Ramos (cell line): ENCODE measurements around the gene COA1.
"Not testable (repeated sequence)": the region's sequence is repeated elsewhere in the genome, so short reads cannot be mapped to it uniquely, and the experiment has no call there.

Experiments
- in situ Hi-C: fragments of 300-500 bp; cut with MboI; formaldehyde crosslinking; loops from one replicate; pipeline ENCODE4 v1.14.3; 2022; ENCODE audit warnings: low sequenced_read_pairs; ENCODE audit not compliant: unreplicated experiment

COA1 gene

DNA sequence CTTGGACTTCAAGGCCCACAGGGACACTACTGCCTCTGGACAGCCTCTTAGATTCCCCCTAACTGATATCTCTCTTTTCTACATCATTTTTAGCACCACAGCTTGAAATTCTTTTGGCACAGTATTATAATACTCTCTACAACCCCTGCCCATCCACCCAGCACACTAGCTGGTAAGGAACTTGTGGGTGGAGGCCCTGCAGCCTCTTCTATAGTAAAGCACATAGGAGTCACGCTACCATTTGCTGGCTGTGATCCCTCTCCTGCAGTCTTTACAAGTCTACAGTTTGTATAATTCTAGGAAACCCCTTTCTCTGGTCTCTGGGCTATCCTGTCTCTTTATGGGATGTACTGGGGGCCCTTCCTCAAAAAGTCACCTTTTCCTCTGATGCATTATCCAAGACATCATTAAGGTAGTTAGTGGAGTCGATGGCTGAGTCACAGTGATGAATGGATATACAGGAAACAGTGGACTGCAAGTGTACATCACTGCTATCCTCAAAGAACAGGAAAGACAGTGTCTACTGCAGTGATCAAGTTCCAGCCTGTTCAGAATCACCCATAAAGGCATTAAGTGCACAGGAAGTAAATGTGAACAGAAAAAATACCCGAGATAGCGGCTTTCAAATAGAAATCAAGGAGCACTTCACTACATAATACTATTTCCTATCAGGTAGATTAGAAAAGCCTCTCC lies 92.1 kb downstream of the COA1 start:
- in situ Hi-C loops = no loop called here

DNA sequence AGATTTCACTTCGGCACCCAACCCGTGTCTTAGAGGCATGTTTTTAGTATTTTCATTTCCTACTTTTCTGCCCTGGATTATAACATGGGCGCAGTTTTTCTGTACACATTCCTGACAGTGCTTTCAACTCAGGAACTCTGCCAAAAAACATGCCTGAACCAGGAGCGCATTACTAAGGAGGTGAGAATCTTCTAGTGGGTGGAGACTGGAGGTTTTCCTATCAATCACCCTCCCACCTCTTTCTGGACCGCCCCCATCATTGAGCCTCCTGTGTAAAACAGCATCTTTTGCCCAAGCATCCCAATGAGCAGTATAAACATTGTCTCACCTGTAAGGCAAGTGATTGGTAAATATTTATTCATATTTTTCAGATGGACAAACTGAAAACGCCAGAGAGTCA lies 93.2 kb downstream of the COA1 start:
- in situ Hi-C loops = no loop called here

DNA sequence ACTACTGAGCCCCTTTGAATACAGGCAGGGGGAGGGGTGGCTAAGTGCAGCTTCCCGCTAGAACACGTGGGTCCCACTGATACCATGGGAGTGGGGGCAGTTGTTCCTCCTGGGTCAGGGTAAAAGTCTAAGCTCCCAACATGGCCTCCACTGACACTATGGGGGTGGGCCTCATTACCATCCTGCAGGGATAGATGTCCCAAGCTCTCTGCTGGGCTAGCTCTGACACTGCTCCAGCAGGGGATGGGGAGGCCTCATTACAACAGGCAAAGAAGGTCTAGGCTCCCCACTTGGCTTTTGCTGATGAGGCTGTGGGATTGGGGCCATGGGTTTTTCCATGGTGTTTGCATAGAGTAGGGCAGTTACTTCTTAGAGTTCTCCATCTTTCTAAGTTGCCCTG lies 94.9 kb downstream of the COA1 start:
- in situ Hi-C loops = no loop called here

DNA sequence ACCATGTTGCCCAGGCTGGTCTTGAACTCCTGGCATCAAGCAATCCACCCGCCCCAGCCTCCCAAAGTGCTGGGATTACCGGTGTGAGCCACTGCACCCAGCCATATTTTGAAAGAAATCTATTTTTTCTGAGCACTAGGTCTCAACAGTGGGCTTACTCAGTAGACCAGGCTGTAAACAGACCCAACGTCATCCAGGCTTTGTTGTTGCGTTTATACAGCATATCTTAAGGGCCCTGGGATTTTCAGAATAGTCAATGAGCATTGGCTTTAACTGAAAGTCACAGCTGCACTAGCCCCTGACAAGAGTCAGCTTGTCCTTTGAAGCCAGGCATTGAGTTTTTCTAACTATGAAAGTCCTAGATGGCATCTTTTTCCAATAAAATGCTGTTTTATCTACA lies 96.6 kb downstream of the COA1 start:
- in situ Hi-C loops = no loop called here

DNA sequence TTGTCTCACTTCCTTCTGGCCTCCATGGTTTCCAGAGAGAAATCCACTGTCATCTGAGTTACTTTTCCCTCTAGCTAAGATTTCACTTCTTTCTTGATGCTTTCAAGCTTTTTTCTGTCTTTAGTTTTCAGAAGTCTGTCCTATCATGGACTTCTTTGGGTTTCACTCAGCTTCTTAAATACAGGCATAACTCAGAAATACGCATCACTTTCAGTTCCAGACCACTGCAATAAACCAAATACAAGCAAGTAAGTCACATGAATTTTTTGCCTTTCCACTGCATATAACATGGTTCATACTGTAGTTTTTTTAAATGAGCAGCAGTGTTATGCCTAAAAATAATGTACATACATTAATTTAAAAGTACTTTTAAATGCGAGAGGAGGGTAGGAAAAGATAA lies 97.8 kb downstream of the COA1 start:
- in situ Hi-C loops = no loop called here

DNA sequence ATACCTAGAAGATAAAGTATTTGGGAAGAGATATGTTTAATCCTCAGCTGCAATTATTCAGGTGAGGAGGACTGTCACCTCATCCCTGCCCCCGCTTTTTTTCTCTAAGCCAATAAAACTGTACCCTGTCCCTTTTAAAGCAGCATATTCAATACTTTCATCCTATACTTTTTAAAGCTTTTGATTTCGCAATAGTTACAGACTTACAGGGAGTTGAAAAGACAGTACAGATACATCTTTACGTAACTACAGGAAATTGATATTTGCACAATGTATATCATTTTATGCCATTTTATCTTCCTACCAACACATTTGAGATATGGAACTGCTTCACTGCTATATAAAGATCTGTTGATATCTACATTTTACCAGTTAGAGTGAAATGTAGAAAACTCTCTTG lies 98.8 kb downstream of the COA1 start:
- in situ Hi-C loops = no loop called here

DNA sequence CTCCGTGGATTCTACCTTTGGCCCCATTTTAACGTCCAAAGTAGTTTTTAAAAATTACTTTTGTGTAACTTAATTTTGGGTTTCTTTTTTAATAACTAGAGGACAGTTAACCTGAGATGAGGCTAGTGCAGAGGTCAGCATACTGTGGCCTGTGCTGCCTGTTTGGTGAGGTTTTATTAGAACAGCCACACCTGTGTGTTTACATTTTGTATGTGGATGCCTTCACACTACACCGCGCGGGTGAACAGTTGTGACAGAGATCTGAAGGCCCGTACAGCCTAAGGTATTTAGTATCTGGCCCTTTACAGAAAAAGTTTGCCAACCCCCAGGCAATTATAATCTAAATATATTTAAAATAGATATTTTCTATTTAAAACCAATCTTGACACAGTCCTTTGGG lies 99.5 kb downstream of the COA1 start:
- in situ Hi-C loops = no loop called here

DNA sequence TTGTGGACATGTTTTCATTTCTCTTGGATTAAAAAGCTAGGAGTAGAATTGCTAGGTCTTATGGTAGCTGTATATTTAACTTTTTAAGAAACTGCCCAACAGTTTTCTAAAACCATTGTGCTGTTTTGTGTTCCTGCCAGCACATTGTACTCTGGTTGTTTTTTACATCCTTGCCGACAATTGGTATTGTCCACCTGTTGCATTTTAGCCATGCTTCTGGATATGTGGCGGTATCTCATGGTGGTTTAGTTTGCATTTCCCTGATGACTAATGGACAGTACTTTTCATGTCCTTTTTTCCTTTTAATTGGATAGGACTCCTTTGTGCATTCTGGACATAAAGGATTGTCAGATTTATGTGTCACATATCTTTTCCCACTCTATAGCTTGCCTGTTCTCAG lies 100.9 kb downstream of the COA1 start:
- in situ Hi-C loops = no loop called here

DNA sequence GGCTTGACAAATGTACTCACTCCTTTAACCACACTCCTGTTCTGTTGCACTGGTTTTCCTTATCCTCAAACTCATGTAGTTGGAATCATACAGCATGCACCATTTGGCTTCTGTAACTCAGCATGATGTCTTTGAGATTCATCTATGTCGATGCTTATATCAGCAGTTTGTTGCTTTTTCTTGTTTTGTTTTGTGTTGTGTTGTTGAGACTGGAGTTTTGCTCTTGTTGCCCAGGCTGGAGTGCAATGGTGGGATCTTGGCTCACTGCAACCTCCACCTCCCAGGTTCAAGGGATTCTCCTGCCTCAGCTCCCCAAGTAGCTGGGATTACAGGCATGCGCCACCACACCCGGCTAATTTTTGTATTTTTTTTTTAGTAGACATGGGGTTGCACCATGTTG lies 101.5 kb downstream of the COA1 start:
- in situ Hi-C loops = not testable (repeated sequence)

DNA sequence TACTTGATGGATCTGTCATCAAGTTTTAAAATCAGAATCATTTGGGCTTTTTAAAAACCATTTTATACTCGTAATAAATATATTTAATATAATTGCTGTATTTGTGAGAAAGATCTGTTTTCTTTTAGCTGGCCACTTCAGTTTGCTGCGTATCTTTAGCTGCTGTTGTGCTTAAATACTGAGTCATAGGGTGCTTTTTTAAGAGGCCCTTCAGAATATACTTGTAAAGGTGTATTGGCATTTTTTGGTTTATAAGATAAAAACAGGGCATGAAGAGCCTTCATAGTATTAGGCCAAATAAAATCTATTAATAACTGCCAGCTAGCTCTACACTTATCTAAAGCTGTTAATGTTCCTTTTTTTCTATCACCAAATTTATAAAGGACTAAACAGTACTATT lies 102.6 kb downstream of the COA1 start:
- in situ Hi-C loops = no loop called here

DNA sequence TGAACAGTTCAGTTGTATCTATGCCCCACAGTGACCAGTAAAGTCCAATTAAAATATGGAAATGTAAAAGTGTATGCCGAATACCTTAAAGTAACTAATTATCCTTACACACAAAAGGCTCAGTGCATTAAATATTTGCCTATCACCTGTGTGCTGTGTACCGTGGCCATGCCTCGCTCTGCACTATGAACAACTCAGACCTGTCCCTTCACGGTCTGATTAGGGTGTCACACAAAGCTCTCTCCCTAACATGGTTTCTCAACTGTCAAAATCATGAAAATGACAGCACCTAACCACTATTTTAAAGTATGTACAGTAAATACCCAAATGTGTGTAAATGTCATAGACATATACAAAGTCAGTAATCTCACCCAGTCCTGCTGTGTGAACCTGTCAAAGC lies 103.3 kb downstream of the COA1 start:
- in situ Hi-C loops = no loop called here

DNA sequence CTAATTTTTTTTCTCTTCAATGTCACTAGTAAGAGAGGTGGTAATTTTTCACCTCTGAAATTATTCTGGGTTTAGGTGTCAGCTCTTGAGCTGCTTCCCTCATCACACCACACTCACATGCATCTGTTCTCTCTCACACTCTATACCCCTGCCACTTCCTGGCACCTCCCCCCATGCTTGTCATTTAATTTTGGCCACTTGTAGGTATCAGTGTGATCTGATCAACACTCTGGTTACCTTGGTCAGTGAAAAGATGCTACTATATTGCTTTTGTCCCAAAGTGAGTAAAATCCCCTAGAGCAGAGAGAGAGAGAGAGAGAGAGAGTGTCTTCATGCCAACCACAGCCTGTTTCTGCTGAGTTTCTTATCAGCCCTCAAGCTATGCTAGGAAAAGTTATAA lies 103.9 kb downstream of the COA1 start:
- in situ Hi-C loops = no loop called here

DNA sequence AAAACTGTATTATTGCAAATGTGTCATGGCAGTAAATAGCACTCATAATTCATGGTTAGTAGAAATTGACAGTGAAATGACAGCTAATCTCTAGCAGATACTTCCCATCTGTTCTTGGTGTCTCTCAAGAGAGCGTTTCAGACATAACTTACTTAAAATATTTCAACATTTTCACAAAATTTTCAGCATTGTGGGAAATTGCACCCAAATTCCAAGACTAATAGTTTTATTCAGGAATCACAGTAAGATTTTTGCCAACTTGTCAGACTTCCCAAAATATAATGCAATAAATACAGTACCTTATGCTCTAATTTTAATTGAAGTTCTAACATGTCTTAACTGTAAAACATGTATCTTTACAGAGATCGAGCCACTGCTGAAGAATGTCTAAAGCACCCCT lies 105.2 kb downstream of the COA1 start:
- in situ Hi-C loops = no loop called here

DNA sequence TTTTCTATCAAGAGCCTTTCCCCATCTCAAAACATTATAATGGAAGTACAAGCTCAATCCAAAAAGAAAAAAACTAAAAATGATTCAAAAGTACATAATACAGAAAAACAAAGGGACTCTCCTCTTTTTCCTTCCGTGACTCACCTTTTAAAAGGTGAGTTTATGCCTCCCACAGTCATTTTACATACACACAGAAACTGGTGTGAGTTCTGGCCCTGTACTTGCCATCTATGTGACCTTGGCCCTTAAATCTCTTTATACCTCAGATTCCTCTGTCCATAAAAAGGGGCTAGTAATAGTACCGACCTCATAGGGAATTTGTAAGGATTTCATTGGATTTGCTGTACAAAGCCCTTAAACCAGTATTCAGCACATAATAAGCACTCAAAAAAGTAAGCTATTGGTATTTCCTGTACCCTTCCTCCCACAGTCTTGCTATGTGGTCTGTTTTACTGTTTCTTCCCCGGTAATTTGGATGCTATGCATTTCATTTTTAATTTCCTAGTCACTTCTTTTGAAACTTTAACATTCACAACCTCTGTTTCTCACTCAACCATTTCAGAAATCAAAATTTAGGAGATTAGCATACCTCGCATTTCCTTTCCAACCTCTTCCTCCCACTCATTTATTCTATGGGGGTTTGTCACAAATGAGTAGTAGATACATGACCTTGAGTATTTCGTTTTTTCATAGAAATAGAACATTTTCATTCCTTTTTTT lies 107.4 kb downstream of the COA1 start:
- in situ Hi-C loops = no loop called here

DNA sequence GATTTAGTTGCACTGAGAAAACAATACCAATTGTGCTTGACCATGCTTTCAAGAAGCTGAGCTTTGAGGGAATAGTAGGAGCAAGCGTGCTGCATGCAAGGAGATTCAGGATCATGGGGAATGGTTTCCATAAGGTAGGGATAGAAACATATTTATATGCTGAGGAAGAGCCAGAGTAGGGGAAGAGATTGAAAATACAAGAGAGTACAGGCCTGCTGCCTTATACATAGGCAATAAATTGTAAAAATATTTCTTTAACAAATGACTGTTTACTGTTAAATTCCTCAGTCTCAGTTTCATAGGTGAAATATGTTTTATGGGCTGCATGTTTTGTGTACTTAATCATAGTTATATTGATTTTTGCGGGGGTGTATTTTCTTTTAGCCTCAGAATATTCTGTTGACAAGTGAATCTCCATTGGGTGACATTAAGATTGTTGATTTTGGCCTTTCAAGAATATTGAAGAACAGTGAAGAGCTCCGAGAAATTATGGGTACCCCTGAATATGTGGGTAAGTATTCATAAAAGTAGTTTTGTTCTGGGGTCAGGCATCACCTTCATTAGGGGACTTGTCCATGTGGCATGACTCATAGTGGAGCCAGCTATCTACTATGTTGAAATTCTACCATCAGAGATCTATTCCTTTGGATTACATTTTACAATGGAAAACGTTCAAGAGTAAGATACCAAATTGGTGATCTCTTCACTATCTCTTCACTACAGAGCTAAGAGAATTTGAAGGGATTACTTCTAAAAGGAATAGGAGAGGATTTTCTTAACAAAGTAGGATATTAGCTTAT lies 109.9 kb downstream of the COA1 start:
- in situ Hi-C loops = no loop called here

DNA sequence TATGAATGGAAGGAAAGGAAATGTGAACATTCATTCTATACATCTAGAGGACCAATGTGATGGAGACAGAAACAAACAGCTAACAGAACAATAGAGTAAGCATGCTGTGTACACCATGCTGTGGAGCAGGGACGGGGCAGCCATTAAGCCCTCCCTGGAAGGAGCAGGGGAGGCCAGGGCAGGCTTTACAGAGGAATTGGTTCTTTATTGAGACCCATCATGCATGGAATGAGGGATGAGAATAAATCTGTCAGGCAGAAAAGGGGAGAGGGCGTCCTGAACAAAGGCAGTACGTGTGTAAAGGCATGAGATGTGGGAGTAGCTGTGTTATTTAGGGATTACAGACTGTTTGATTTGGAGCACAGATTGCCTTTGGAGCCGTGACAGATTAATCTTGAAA lies 111.2 kb downstream of the COA1 start:
- in situ Hi-C loops = no loop called here

DNA sequence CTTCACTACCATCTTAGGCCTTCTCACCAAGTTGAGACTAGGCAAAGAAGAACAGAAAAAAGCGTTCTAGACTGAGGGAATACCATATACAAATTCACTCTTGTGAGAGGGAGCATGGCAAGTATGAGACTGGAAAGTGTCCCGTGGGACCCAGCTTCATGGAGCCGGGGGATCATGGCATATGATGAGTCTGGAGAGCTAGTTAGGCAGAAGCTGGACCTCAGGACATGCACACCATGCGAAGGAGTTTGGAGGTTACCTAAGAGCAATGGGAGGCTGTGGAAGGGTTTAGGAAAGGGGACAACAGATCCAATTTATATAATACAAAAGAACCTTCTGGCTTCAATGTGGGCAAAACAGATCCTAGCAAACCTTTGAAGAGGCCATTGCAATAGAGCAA lies 112.3 kb downstream of the COA1 start:
- in situ Hi-C loops = no loop called here

DNA sequence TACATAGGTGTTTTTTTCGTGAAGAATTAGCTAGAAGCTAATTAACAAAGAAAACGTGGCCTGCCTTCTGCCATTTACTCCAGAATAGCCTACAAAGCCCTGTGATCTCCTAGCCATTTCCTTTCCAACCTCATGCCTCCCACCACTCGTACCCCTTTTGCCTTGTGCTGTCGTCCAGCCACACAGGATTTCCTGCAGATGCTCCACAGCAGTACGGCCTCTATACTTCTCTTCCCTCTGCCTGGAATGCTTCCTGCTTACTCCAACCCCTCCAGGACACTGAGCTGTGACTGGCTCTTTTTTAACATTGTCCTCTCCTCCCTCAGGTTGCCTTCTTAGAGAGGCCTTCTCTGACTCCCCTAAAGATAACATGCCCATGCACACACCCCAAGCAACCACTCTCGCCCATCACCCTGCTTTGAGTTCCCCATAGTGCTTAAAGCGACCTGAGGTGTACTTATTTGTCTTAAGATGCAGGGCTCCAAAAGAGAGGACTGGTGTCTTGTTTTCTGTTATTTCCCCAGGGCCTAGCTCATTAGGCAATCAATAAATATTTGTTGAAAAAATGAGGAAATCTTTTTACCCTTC lies 113.7 kb downstream of the COA1 start:
- in situ Hi-C loops = no loop called here

DNA sequence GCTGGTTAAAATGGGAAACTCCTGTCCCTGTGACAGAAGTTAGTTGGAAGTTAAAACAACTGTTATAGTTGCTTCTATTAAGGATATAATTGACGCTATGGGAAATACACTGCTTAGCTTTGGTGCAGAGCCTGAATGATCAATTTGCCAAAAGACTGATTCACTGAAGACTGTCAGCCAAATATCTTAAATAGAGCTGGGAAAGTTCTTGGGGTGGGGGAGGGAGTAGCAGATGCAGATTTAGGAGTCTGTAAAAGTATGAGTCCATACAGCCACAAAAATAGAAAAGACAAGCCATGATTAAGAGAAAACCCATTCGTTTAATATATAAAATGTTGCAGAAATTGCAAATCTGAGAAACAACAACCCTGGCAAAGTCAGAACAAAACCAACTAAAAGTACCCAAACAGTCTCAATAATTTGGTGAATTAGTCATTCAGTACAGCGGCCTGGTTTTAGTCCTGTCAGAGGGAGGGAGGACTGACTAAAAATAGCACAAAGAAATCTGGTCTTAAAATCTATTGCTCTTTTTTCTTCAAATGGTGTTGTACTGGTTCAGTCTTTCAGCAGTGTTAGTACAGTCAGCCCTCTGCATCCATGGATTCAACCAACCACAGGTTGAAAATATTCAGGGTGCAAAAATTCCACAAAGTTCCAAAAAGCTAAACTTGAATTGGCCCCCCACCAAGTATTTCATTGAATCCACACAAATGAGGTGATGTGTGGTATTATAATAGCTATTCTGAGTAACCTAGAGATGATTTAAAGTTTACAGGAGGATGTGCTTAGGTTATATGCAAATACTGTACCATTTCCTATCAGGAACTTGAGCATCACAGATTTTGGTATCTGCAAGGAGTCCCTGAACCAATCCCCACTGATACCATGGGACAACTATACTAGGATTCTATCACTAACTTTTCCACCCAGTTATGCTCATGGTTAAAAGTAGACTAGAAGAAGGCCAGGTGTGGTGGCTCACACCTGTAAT lies 116.4 kb downstream of the COA1 start:
- in situ Hi-C loops = no loop called here

DNA sequence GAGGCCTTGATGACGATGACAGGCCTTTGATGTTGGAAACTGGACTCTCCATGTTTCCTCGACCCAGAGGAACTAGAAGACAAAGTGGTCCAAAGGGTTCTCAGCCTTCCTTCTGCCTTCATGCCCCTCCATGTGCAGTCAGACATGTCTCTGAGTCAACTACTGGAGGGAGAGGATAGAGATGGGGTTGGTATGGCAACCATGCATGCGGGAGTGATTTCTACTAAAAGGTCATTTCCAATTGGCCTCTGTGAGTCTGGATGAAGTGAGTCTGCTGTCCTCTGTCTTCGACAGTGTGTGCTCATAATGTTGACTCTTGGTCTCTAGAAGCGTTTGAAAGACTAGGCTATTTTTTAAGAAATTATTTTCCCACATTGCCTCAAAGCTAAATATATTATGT lies 117.2 kb downstream of the COA1 start:
- in situ Hi-C loops = no loop called here
